Spleen (tissue), 7 donors: Measurements from ENCODE around the gene RFX4.

Experiments used
- POLR2AphosphoS5 ChIP-seq, 3 donors: sonication (generic); formaldehyde crosslinking; IDR thresholded peaks; one replicate each; pipeline ENCODE4 v1.5.1; 2017; ENCODE audit warnings: antibody characterized with exemption in 3 of 3
- TF ChIP-seq, protein P1 (sequence below), 11 experiments: fragments of 200-600 bp in 7 of 11; fragments of 450-650 bp in 4 of 11; sonication (generic) in 4 of 11; IDR thresholded peaks in 8 of 11; conservative IDR thresholded peaks in 3 of 11; 1 replicate in 7 of 11; 2 replicates in 4 of 11; pipeline versions ENCODE4 v1.4.0 to v1.8.0; 2016 to 2021; ENCODE audit warnings: antibody characterized with exemption in 11 of 11, inconsistent platforms in 4 of 11, mild to moderate bottlenecking in 1 of 11
- donor health status: DM: no; HTN: no; CAD: no; lungs with moderate emphysema.
- donor health status: DM: no; HTN: no; CAD: no.
- donor health status: DM: no; HTN: no; CAD: no.

GRCh38 chr12:106551410-106551809 lies 31.4 kb upstream of the RFX4 start:
- TF ChIP-seq, protein P1, sequence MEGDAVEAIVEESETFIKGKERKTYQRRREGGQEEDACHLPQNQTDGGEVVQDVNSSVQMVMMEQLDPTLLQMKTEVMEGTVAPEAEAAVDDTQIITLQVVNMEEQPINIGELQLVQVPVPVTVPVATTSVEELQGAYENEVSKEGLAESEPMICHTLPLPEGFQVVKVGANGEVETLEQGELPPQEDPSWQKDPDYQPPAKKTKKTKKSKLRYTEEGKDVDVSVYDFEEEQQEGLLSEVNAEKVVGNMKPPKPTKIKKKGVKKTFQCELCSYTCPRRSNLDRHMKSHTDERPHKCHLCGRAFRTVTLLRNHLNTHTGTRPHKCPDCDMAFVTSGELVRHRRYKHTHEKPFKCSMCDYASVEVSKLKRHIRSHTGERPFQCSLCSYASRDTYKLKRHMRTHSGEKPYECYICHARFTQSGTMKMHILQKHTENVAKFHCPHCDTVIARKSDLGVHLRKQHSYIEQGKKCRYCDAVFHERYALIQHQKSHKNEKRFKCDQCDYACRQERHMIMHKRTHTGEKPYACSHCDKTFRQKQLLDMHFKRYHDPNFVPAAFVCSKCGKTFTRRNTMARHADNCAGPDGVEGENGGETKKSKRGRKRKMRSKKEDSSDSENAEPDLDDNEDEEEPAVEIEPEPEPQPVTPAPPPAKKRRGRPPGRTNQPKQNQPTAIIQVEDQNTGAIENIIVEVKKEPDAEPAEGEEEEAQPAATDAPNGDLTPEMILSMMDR (IDR thresholded peaks at IDR 0.05 in 8 of 11, conservative IDR thresholded peaks at IDR 0.05 in 3 of 11), result no peak
- no peak for TF ChIP-seq POLR2AphosphoS5 (IDR thresholded peaks at IDR 0.05)
